Fibroblast of lung (primary cell): ENCODE results near the gene RARRES2. TPM values are rescaled to one million over a fixed set of nuclear protein-coding genes. Genes with fewer than 3 reads are reported as not detected.

ENCODE experiments used
- DNase-seq, 2 donors: peaks; one replicate each; pipeline versions ENCODE4 v3.0.0 to v3.0.0-alpha.2; 2010; ENCODE audit warnings: low read depth in 2 of 2
- H2AFZ ChIP-seq: 2 replicates; pipeline ENCODE4 v1.5.1; 2012; ENCODE audit warnings: low read length, control low read depth, inconsistent platforms
- H3K27ac ChIP-seq: 2 replicates; pipeline ENCODE4 v1.5.1; 2011; ENCODE audit warnings: low read length, control low read depth; ENCODE audit not compliant: insufficient read depth
- H3K27me3 ChIP-seq: 2 replicates; pipeline ENCODE4 v1.5.1; 2011; ENCODE audit warnings: mild to moderate bottlenecking, low read length; ENCODE audit not compliant: control insufficient read depth, insufficient read depth
- H3K36me3 ChIP-seq: 2 replicates; pipeline ENCODE4 v1.5.1; 2011; ENCODE audit warnings: low read length; ENCODE audit not compliant: control insufficient read depth, insufficient read depth
- H3K4me1 ChIP-seq: 2 replicates; pipeline ENCODE4 v1.5.1; 2011; ENCODE audit warnings: low read length; ENCODE audit not compliant: control insufficient read depth, insufficient read depth; ENCODE audit errors: extremely low read depth
- H3K4me2 ChIP-seq: 2 replicates; pipeline ENCODE4 v1.5.1; 2011; ENCODE audit warnings: low read length, control low read depth; ENCODE audit not compliant: insufficient read depth; ENCODE audit errors: extremely low read depth
- H3K4me3 ChIP-seq, 4 experiments: fragments of 200-600 bp in 1 of 4; sonication (generic) in 1 of 4; replicated peaks in 1 of 4; 2 replicates each; pipeline ENCODE4 v1.5.1; 2011 to 2016; ENCODE audit warnings: low read length in 4 of 4, low read depth in 3 of 4, mild to moderate bottlenecking in 3 of 4, control low read depth in 2 of 4, inconsistent platforms in 1 of 4, mixed read lengths in 1 of 4; ENCODE audit not compliant: insufficient read depth in 1 of 4; ENCODE audit errors: control extremely low read depth in 1 of 4
- H3K79me2 ChIP-seq: 2 replicates; pipeline ENCODE4 v1.5.1; 2012; ENCODE audit warnings: mild to moderate bottlenecking, low read length, inconsistent platforms; ENCODE audit not compliant: control insufficient read depth, insufficient read depth
- H3K9ac ChIP-seq: 2 replicates; pipeline ENCODE4 v1.5.1; 2011; ENCODE audit warnings: mild to moderate bottlenecking, low read length, control low read depth; ENCODE audit not compliant: insufficient read depth
- H3K9me3 ChIP-seq: 2 replicates; pipeline ENCODE4 v1.5.1; 2012; ENCODE audit warnings: low read depth, low read length; ENCODE audit not compliant: control insufficient read depth, insufficient read depth
- H4K20me1 ChIP-seq: 2 replicates; pipeline ENCODE4 v1.5.1; 2011; ENCODE audit warnings: low read length; ENCODE audit not compliant: control insufficient read depth, insufficient read depth; ENCODE audit errors: extremely low read depth
- CTCF ChIP-seq, 2 donors: IDR thresholded peaks in 1 of 2; conservative IDR thresholded peaks in 1 of 2; 1 replicate in 1 of 2; 2 replicates in 1 of 2; pipeline ENCODE4 v1.5.1; 2011 to 2012; ENCODE audit warnings: low read length in 2 of 2, control low read depth in 1 of 2, inconsistent platforms in 1 of 2, low read depth in 1 of 2, mild to moderate bottlenecking in 1 of 2
- EZH2 ChIP-seq: IDR thresholded peaks from 2 replicates; pipeline ENCODE4 v1.5.1; 2012; ENCODE audit warnings: low read length, control low read depth, mild to moderate bottlenecking; ENCODE audit errors: missing control alignments
- polyA plus RNA-seq, 2 donors: library from polyadenylated mRNA; depleted of rRNA in 1 of 2; stranded (reverse) in 1 of 2; unstranded in 1 of 2; fragments of >200 nt; gene quantifications; 2 replicates each; pipeline ENCODE4 v1.2.1, GENCODE V29; 2011 to 2012; ENCODE audit warnings: missing spikeins in 1 of 2
- total RNA-seq: library from RNA; depleted of rRNA; stranded (reverse); fragments of >200 nt; gene quantifications from 2 replicates; pipeline ENCODE4 v1.2.1, GENCODE V29; 2014

RARRES2 gene
- total and polyA plus RNA-seq, 2 donors (not counting 1 experiment from before 2014, with no cell fraction given): 65.6 to 67.0 TPM

DNA sequence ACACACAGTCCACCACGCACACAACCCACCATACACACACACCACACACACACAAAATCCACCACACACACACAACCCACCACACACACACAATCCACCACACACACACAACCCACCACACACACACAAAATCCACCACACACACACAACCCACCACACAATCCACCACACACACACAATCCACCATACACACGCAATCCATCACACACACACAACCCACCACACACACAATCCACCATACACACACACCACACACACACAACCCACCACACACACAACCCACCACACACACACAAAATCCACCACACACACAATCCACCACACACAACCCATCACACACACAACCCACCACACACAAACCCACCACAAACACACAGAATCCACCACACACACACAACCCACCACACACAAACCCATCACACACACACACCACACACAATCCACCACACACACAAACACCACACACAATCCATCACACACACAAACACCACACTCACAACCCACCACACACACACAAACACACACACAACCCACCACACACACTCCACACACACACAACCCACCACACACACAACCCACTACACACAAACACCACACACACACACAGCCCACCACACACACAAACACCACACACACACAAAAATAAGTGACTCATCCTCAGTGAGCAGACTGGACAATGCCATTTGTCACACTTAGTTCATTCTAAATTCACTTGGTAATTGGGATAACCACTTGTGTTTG, 18.4 kb upstream of the RARRES2 start:
- H3K9ac ChIP-seq: no peak overlapping the region

GRCh38 chr7:150358988-150359621, 17.7 kb upstream of the RARRES2 start:
- Histone ChIP-seq H3K9me3 (no peaks in the 10 kb centered on the region), H3K27me3 (no peaks in the 10 kb centered on the region), H3K9ac (no peak overlapping the region), H2AFZ (no peak overlapping the region), H3K4me1 (no peaks in the 10 kb centered on the region), H4K20me1 (no peaks in the 10 kb centered on the region), H3K4me2 (no peak overlapping the region), H3K27ac (no peak overlapping the region), H3K4me3 (no peak overlapping the region), H3K36me3 (no peaks in the 10 kb centered on the region), H3K79me2 (no peaks in the 10 kb centered on the region)
- TF ChIP-seq CTCF (conservative IDR thresholded peaks at IDR 0.05 in 1 of 2, IDR thresholded peaks at IDR 0.05 in 1 of 2; ENCODE audit: low read depth in 1 of 2, low read length in 2 of 2) (no peak), EZH2 (no peak)
- DNase-seq: no peak

More for the DNA sequence above, 18.4 kb upstream of the RARRES2 start:
- Histone ChIP-seq H2AFZ (no peak overlapping the region), H3K27me3 (no peaks in the 10 kb centered on the region), H3K79me2 (no peaks in the 10 kb centered on the region), H3K9me3 (no peaks in the 10 kb centered on the region), H3K4me1 (no peaks in the 10 kb centered on the region), H3K36me3 (no peaks in the 10 kb centered on the region), H4K20me1 (no peaks in the 10 kb centered on the region), H3K4me2 (no peak overlapping the region), H3K27ac (no peak overlapping the region), H3K4me3 (no peak overlapping the region)
- DNase-seq: no peak
- no peak for TF ChIP-seq CTCF (conservative IDR thresholded peaks at IDR 0.05 in 1 of 2, IDR thresholded peaks at IDR 0.05 in 1 of 2; ENCODE audit: low read depth in 1 of 2, low read length in 2 of 2)
- TF ChIP-seq EZH2: no peak

DNA sequence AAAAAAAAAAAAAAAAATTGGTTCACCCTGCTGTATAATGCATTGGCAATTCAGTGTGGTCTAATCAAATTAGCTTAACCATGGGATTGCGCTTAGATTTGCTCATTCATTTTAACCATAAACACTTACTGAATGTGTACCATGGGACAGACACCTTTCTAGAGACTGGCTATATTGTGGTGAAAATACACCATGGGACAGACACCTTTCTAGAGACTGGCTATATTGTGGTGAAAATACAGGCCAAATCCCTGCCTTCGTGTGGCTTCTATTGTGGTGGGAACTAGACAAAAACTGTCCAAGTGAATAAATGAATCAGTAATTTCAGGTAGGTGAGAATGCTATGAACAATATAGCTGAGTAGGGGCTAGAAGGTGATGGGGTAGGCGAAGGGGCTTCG, 17.0 kb upstream of the RARRES2 start:
- H4K20me1 ChIP-seq: no peaks in the 10 kb centered on the region
- no peak overlapping the region for H3K27ac ChIP-seq
- no peak overlapping the region for H3K9ac ChIP-seq
- H3K4me2 ChIP-seq: no peak overlapping the region
- no peak for TF ChIP-seq CTCF (conservative IDR thresholded peaks at IDR 0.05 in 1 of 2, IDR thresholded peaks at IDR 0.05 in 1 of 2; ENCODE audit: low read depth in 1 of 2, low read length in 2 of 2)
- no peak for TF ChIP-seq EZH2
- no peaks in the 10 kb centered on the region for H3K27me3 ChIP-seq
- no peak overlapping the region for H3K4me3 ChIP-seq
- no peaks in the 10 kb centered on the region for H3K36me3 ChIP-seq
- DNase-seq: no peak
- H3K9me3 ChIP-seq: no peaks in the 10 kb centered on the region
- no peaks in the 10 kb centered on the region for H3K79me2 ChIP-seq
- no peaks in the 10 kb centered on the region for H3K4me1 ChIP-seq
- no peak overlapping the region for H2AFZ ChIP-seq
